ENCODE results near the gene SLC18A2.
A peak's percentile ranks its signal among the peaks of the same experiment; 100 is the strongest.
"Not testable (repeated sequence)": the region's sequence is repeated elsewhere in the genome, so short reads cannot be mapped to it uniquely, and the experiment has no call there.

The SLC18A2 gene
- total RNA-seq = 1.1 reads per million

GRCh38 chr10:117240621-117241529, at the start of gene SLC18A2:
Gene SLC18A2, plus strand, starts transcription at chr10:117241114. Its CDS starts 580 bp downstream, at chr10:117241694.
- DNase-seq = no peak

GRCh38 chr10:117197189-117197588, 43.7 kb upstream of the SLC18A2 start, which contains the start of gene KCNK18:
Gene KCNK18, plus strand, starts transcription at chr10:117197489. Its CDS starts 0 bp downstream, at chr10:117197489.
- DNase-seq = no peak

GRCh38 chr10:117198088-117198487, 42.8 kb upstream of the SLC18A2 start:
- no peak for DNase-seq

- DNase-seq = no peak
Measured at GRCh38 chr10:117201826-117202225, 39.1 kb upstream of the SLC18A2 start.

- DNase-seq = no peak
Measured at GRCh38 chr10:117204316-117204715, 36.6 kb upstream of the SLC18A2 start.

GRCh38 chr10:117212176-117212575, 28.7 kb upstream of the SLC18A2 start:
- no peak for DNase-seq

GRCh38 chr10:117214401-117214800, 26.5 kb upstream of the SLC18A2 start:
- DNase-seq = no peak

GRCh38 chr10:117215079-117215478, 25.8 kb upstream of the SLC18A2 start:
- no peak for DNase-seq

- no peak for DNase-seq
Measured at GRCh38 chr10:117216028-117216427, 24.9 kb upstream of the SLC18A2 start.

GRCh38 chr10:117216611-117217195, 24.2 kb upstream of the SLC18A2 start:
- peak; percentile 59 for DNase-seq

GRCh38 chr10:117217196-117217761, 23.6 kb upstream of the SLC18A2 start:
- DNase-seq = no peak

GRCh38 chr10:117218654-117219053, 22.3 kb upstream of the SLC18A2 start:
- DNase-seq = no peak

GRCh38 chr10:117221156-117221711, 19.7 kb upstream of the SLC18A2 start:
- no peak for DNase-seq

- DNase-seq = no peak
Measured at GRCh38 chr10:117222552-117222951, 18.4 kb upstream of the SLC18A2 start.

GRCh38 chr10:117222976-117223692, 17.8 kb upstream of the SLC18A2 start:
- DNase-seq = no peak

GRCh38 chr10:117223693-117224430, 17.1 kb upstream of the SLC18A2 start:
- no peak for DNase-seq

- no peak for DNase-seq
Measured at GRCh38 chr10:117224881-117225280, 16.0 kb upstream of the SLC18A2 start.

GRCh38 chr10:117226813-117227451, 14.0 kb upstream of the SLC18A2 start:
- DNase-seq = no peak

- no peak for DNase-seq
Measured at GRCh38 chr10:117228210-117228609, 12.7 kb upstream of the SLC18A2 start.

GRCh38 chr10:117230107-117230506, 10.8 kb upstream of the SLC18A2 start:
- not testable (repeated sequence) for DNase-seq

GRCh38 chr10:117237401-117237991, 3.4 kb upstream of the SLC18A2 start:
- no peak for DNase-seq
